PFSK-1 (cell line): ENCODE data around the gene WDR33.

Source experiments
- FOXP2 ChIP-seq: optimal IDR thresholded peaks from 2 replicates; pipeline ENCODE3; 2011; ENCODE audit warnings: borderline replicate concordance, control low read depth, inconsistent platforms; ENCODE audit not compliant: insufficient read depth; ENCODE audit errors: extremely low read length, extremely low read depth
- POLR2AphosphoS5 ChIP-seq: IDR thresholded peaks from 2 replicates; pipeline ENCODE4 v1.6.1; 2012; ENCODE audit warnings: low read depth, mild to moderate bottlenecking, control low read depth, low read length, moderate library complexity
- SIN3A ChIP-seq: IDR thresholded peaks from 2 replicates; pipeline ENCODE4 v1.6.1; 2012; ENCODE audit warnings: mild to moderate bottlenecking, low read length, moderate library complexity, borderline replicate concordance; ENCODE audit not compliant: insufficient read depth
- TAF1 ChIP-seq: IDR thresholded peaks from 2 replicates; pipeline ENCODE4 v1.6.1; 2012; ENCODE audit warnings: low read length, control low read depth, borderline replicate concordance; ENCODE audit not compliant: insufficient read depth
- TF ChIP-seq, protein P1 (sequence below), 2 experiments: IDR thresholded peaks; 2 replicates each; pipeline versions ENCODE4 v1.6.1 to v1.8.0; 2011 to 2012; ENCODE audit warnings: low read depth in 2 of 2, low read length in 2 of 2, control low read depth in 1 of 2, inconsistent platforms in 1 of 2, mild to moderate bottlenecking in 1 of 2, moderate library complexity in 1 of 2; ENCODE audit not compliant: insufficient read depth in 1 of 2

DNA sequence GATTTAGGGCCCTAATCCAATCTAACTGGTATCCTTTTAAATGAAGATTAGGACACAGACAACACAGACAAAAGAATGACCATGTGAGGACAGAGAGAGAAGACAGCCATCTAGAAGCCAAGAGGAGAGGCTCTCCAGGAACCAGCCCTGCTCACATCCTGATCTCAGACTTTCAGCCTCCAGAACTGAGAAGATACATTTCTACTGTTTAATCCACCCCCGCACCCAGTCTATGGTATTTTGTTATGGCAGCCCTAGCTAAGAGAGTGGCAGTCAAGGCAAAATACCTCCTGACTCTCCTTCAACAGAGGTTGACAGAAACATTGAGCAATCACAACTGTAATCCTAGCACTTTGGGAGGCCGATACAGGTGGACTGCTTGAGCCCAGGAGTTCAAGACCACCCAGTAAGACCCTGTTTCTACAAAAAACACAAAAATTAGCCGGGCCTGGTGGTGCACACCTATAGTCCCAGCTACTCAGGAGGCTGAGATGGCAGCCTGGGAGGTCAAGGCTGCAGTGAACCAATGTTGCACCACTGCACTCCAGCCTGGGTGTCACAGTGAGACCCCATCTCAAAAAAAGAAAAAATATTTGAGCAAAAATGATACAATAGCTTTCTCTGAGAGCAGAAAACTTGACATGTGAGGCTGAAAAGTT, 34.7 kb downstream of the WDR33 start:
- no peak for TF ChIP-seq POLR2AphosphoS5
- TF ChIP-seq, protein P1, sequence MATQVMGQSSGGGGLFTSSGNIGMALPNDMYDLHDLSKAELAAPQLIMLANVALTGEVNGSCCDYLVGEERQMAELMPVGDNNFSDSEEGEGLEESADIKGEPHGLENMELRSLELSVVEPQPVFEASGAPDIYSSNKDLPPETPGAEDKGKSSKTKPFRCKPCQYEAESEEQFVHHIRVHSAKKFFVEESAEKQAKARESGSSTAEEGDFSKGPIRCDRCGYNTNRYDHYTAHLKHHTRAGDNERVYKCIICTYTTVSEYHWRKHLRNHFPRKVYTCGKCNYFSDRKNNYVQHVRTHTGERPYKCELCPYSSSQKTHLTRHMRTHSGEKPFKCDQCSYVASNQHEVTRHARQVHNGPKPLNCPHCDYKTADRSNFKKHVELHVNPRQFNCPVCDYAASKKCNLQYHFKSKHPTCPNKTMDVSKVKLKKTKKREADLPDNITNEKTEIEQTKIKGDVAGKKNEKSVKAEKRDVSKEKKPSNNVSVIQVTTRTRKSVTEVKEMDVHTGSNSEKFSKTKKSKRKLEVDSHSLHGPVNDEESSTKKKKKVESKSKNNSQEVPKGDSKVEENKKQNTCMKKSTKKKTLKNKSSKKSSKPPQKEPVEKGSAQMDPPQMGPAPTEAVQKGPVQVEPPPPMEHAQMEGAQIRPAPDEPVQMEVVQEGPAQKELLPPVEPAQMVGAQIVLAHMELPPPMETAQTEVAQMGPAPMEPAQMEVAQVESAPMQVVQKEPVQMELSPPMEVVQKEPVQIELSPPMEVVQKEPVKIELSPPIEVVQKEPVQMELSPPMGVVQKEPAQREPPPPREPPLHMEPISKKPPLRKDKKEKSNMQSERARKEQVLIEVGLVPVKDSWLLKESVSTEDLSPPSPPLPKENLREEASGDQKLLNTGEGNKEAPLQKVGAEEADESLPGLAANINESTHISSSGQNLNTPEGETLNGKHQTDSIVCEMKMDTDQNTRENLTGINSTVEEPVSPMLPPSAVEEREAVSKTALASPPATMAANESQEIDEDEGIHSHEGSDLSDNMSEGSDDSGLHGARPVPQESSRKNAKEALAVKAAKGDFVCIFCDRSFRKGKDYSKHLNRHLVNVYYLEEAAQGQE (IDR thresholded peaks at IDR 0.05; ENCODE audit: insufficient read depth in 1 of 2, low read depth in 2 of 2, low read length in 2 of 2) = no peak
- no peak for TF ChIP-seq TAF1
- no peak for TF ChIP-seq SIN3A
- TF ChIP-seq FOXP2 = no peak
